Activated CD4-positive, alpha-beta memory T cell treated with anti-CD3 and anti-CD28 coated beads for 36 hours (primary cell): ENCODE results near the gene CAMTA1. TPM values are rescaled to one million over a fixed set of nuclear protein-coding genes. Genes with fewer than 3 reads are reported as not detected.

ENCODE experiments used
- CTCF ChIA-PET: fragments of 350-600 bp; sonication (Branson Sonifier 250); formaldehyde crosslinking; loops from one replicate; lab custom pipeline; 2021; ENCODE audit warnings: antibody characterized with exemption, inconsistent platforms; lab: Charles Lee
- POLR2A ChIA-PET: fragments of 350-600 bp; sonication (Branson Sonifier 250); formaldehyde crosslinking; loops from one replicate; lab custom pipeline; 2021; ENCODE audit warnings: antibody characterized with exemption; lab: Charles Lee
- DNase-seq: peaks from one replicate; pipeline ENCODE4 v3.0.0-alpha.2; 2020
- H3K27ac Mint-ChIP-seq: one replicate; pipeline ENCODE4 v1.8.0; 2021; ENCODE audit warnings: mixed read lengths
- H3K27me3 Mint-ChIP-seq: one replicate; pipeline ENCODE4 v1.8.0; 2021; ENCODE audit warnings: mixed read lengths
- H3K36me3 Mint-ChIP-seq: one replicate; pipeline ENCODE4 v1.8.0; 2021; ENCODE audit warnings: mixed read lengths
- H3K4me1 Mint-ChIP-seq: one replicate; pipeline ENCODE4 v1.8.0; 2021; ENCODE audit warnings: low read depth, mixed read lengths
- H3K4me3 Mint-ChIP-seq: one replicate; pipeline ENCODE4 v1.8.0; 2021; ENCODE audit warnings: mild to moderate bottlenecking, mixed read lengths
- H3K9me3 Mint-ChIP-seq: one replicate; pipeline ENCODE4 v1.8.0; 2021; ENCODE audit warnings: mixed read lengths
- intact Hi-C: fragments of 100-400 bp; cut with micrococcal nuclease; formaldehyde crosslinking; loops from one replicate; pipeline ENCODE4 v1.15.1; 2023
- total RNA-seq, 2 experiments: library from RNA; stranded (reverse); gene quantifications; one replicate each; pipeline ENCODE4 v1.2.3, GENCODE V29; 2021

Gene CAMTA1
- total RNA-seq, 2 experiments from 2014 or later, result 64.7 to 68.9 TPM

DNA sequence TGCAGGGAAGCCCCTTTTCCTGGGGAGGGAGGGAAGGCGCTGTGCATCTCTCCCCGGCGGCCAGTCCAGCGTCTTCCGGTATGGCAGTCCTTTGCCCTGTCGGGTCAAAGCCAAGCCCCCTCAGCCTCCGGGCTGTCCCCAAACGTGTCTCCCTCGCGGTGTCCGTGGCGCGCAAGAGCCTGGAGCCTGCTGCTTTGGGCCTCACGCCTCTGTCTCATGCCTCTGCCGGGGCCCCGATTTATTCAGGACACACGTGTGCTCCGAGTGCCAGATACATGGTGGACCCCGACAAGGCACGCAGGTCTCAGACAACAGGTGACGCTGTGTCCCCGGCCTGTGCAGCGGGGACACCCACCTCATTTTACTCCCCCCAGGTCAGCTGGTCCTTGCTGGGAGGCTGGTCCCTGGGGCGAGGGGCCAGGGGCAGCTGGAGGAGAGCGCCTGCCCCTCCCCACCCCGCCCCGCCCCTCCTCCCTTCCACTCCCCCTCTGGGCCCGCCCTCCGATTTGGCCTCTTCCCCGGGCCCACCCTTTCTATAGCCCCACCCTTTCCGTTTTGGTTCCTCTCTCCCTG, 176.7 kb downstream of the CAMTA1 start:
- Mint-ChIP-seq H3K9me3 (no peaks in the 10 kb centered on the region), H3K4me3 (no peak overlapping the region), H3K4me1 (peaks cover 11% of the 10 kb centered on the region), H3K27ac (no peak overlapping the region), H3K27me3 (peaks cover 34% of the 10 kb centered on the region), H3K36me3 (no peaks in the 10 kb centered on the region)
- ChIA-PET POLR2A (no interaction called here), CTCF (no interaction called here)
- no peak for DNase-seq
- intact Hi-C loops, result loop anchor here (5.0 to 10.0 kb wide), 2 partner anchors 175 to 237 kb away; partner anchors contain the start of gene CAMTA1

DNA sequence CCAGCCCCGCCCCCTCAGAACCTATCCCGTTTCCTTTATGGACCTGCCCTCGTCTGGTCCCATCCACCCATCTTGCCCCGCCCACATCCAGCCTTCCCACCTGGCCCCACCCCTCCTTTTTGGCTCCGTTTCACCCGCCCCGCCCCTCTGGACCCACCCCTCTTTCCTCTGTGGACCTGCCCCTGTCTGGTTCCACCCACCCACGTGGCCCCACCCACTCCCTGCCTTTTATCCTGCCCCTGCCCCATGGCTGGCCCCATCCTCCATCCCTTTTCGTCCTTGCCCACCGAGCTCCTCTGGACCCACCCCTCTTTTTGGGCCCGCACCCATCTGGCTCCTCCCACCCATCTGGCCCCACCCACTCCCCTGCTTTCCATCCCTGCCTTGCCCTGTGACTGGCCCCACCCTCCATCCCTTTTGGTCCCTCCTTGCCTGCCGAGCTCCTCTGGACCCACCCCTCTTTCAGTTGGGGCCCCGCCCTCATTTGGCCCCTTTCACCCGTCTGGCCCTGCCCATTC, 177.3 kb downstream of the CAMTA1 start:
- ChIA-PET CTCF (interaction anchor here (1.2 kb wide), 1 partner anchor 243 kb away, joined by 3 read pairs; no protein-coding TSS in a partner anchor), POLR2A (no interaction called here)
- DNase-seq, result peak; percentile 82
- Mint-ChIP-seq H3K4me3 (peak overlapping the region; percentile 55), H3K36me3 (no peaks in the 10 kb centered on the region), H3K9me3 (no peaks in the 10 kb centered on the region), H3K27me3 (peaks cover 37% of the 10 kb centered on the region), H3K4me1 (peaks cover 11% of the 10 kb centered on the region), H3K27ac (no peak overlapping the region)
- intact Hi-C loops, result loop anchor here (5.0 to 10.0 kb wide), 2 partner anchors 175 to 238 kb away; partner anchors contain the start of gene CAMTA1

DNA sequence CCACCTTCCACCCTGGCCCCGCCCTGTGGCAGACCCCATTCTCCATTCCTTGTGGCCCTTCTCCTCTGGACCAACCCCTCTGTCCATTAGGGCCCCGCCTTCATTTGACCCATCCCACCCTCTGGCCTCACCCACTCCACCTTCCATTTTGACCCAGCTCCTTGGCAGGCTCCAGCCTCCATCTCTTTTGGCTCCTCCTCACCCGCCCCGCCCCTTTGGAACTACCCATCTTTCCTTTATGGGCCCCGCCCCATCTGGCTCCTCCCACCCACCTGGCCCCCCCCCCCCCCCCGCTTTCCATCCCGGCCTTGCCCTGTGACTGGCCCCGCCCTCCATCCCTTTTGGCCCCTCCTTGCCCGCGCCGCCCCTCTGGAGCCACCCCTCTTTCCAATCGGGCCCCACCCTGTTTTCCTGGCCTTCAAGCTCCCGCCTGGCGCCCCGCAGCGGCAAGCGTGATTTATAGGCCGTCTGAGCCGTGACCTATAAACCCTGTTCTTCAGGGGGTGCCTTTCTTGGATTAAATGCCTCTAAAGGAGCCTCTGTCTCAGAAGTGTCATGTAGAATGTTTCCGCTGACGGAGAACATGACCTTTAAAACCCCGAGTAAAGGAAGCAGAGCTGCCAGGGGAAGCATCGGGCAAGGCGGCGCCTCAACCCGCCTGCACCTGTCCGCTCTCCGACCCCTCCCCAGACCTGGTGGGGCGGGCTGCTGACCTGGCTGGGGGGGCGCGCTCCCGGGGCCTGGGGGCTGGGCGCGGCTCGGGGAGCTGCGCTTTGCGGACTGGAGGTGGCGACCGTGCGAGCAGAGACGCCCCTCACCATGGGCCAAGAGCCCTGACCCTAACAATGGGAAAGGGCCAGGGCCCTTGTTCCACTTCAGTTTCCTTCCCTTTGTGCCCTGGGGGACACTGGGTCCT, 178.0 kb downstream of the CAMTA1 start:
- Mint-ChIP-seq H3K9me3 (no peaks in the 10 kb centered on the region), H3K27ac (no peak overlapping the region), H3K36me3 (no peaks in the 10 kb centered on the region), H3K4me1 (peaks cover 12% of the 10 kb centered on the region), H3K27me3 (peaks cover 44% of the 10 kb centered on the region), H3K4me3 (peak overlapping the region; percentile 55)
- ChIA-PET POLR2A (no interaction called here), CTCF (interaction anchor here (1.2 kb wide), 1 partner anchor 244 kb away, joined by 3 read pairs; no protein-coding TSS in a partner anchor)
- peak; percentile 83 for DNase-seq
- intact Hi-C loops, result loop anchor here (5.0 to 10.0 kb wide), 2 partner anchors 176 to 238 kb away; partner anchors contain the start of gene CAMTA1

- no peak overlapping the region for H3K27ac Mint-ChIP-seq
Measured at GRCh38 chr1:6963912-6964307, 178.7 kb downstream of the CAMTA1 start.

DNA sequence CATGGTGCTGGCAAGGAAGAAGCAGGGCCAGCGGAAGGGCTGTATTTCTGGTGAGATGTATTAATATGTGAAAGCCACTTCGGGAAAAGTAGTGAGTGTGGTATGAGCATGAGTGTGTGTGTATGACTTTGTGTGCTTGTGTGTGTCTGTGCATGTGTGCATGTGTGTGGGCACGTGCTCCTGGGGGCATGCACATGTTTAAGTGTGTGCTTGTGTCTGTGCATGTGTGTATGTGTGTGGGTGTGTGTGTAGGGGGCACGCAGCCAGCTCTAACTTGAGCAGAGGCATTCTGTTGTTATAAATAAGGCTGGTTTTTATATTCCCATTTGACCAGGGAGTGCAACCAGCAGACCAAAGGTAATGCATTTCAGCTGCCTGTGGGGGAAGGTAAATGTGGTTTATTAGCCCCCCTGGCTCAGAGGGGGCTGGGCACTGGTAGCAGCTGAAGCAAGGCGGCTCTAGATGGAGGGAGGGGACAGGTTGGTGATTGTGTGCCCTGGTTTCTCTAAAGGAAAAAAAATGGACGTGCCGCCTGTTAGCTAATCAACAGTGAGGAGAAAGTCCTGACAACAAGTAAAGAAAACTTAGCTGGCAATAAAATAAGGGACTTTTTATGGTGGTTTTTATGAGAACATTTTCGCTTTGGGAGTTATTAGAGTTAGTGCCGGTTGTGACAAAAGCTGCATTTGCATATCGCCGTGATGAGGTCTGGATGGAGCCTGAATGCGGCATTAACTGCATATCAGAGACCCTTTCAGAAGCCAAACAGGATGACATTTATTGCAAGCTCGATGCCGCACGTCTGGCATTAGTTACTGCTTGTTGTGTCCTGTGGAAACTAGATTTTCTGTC, 180.1 kb downstream of the CAMTA1 start:
- Mint-ChIP-seq H3K4me1 (peaks cover 23% of the 10 kb centered on the region), H3K9me3 (no peaks in the 10 kb centered on the region), H3K27me3 (peaks cover 58% of the 10 kb centered on the region), H3K4me3 (no peak overlapping the region), H3K36me3 (no peaks in the 10 kb centered on the region), H3K27ac (no peak overlapping the region)
- CTCF ChIA-PET, result no interaction called here
- POLR2A ChIA-PET, result no interaction called here
- DNase-seq, result no peak
- intact Hi-C loops, result loop anchor here (10.0 kb wide), 1 partner anchor 241 kb away; no protein-coding TSS in a partner anchor

More at GRCh38 chr1:6963912-6964307, 178.7 kb downstream of the CAMTA1 start:
- H3K4me3 Mint-ChIP-seq, result no peak overlapping the region
- ChIA-PET CTCF (no interaction called here), POLR2A (no interaction called here)
- intact Hi-C loops, result loop anchor here (5.0 to 10.0 kb wide), 2 partner anchors 177 to 239 kb away; partner anchors contain the start of gene CAMTA1
- peaks cover 51% of the 10 kb centered on the region for H3K27me3 Mint-ChIP-seq
- peaks cover 18% of the 10 kb centered on the region for H3K4me1 Mint-ChIP-seq
- no peak for DNase-seq
- H3K9me3 Mint-ChIP-seq, result no peaks in the 10 kb centered on the region
- no peaks in the 10 kb centered on the region for H3K36me3 Mint-ChIP-seq

GRCh38 chr1:6965935-6966241, 180.6 kb downstream of the CAMTA1 start:
- intact Hi-C loops, result loop anchor here (10.0 kb wide), 1 partner anchor 241 kb away; no protein-coding TSS in a partner anchor
- H3K27ac Mint-ChIP-seq, result no peak overlapping the region
- POLR2A ChIA-PET, result interaction anchor here (0.5 kb wide), 1 partner anchor 426 kb away, joined by 4 read pairs; no protein-coding TSS in a partner anchor

DNA sequence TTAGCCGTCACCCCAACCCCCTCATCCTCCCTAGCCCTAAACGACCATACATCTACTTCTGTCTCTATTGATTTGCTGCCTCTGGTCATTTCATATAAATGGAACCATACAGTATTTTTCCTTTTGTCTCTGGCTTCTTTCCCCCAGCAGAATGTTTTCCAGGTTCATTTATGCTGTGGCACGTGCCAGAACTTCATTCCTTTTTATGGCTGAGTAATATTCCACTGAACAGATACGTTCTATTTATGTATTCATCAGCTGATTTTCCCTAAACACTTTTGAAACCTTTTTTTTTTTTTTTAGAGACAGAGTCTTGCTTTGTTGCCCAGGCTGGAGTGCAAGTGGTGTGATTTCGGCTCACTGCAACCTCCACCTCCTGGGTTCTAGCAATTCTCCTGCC, 181.1 kb downstream of the CAMTA1 start:
- no peak overlapping the region for H3K4me3 Mint-ChIP-seq
- intact Hi-C loops, result loop anchor here (10.0 kb wide), 1 partner anchor 242 kb away; no protein-coding TSS in a partner anchor
- POLR2A ChIA-PET, result interaction anchor here (0.5 kb wide), 1 partner anchor 426 kb away, joined by 4 read pairs; no protein-coding TSS in a partner anchor

More at GRCh38 chr1:6965935-6966241, 180.6 kb downstream of the CAMTA1 start:
- Mint-ChIP-seq H3K9me3 (no peaks in the 10 kb centered on the region), H3K36me3 (no peaks in the 10 kb centered on the region), H3K4me3 (no peak overlapping the region), H3K27me3 (peaks cover 58% of the 10 kb centered on the region), H3K4me1 (peaks cover 23% of the 10 kb centered on the region)
- CTCF ChIA-PET, result interaction anchor here (0.6 kb wide), 1 partner anchor 181 kb away, joined by 3 read pairs; no protein-coding TSS in a partner anchor
- no peak for DNase-seq

GRCh38 chr1:6967431-6968111, 182.3 kb downstream of the CAMTA1 start:
- peaks cover 23% of the 10 kb centered on the region for H3K4me1 Mint-ChIP-seq
- no peaks in the 10 kb centered on the region for H3K36me3 Mint-ChIP-seq
- no peak overlapping the region for H3K4me3 Mint-ChIP-seq
- ChIA-PET CTCF (no interaction called here), POLR2A (no interaction called here)
- no peak overlapping the region for H3K27ac Mint-ChIP-seq
- H3K9me3 Mint-ChIP-seq, result no peaks in the 10 kb centered on the region
- H3K27me3 Mint-ChIP-seq, result peaks cover 54% of the 10 kb centered on the region
- intact Hi-C loops, result loop anchor here (10.0 kb wide), 1 partner anchor 243 kb away; no protein-coding TSS in a partner anchor
- no peak for DNase-seq

More for the DNA sequence above, 181.1 kb downstream of the CAMTA1 start:
- Mint-ChIP-seq H3K27me3 (peaks cover 58% of the 10 kb centered on the region), H3K4me1 (peaks cover 23% of the 10 kb centered on the region), H3K27ac (no peak overlapping the region), H3K9me3 (no peaks in the 10 kb centered on the region), H3K36me3 (no peaks in the 10 kb centered on the region)
- DNase-seq, result no peak
- CTCF ChIA-PET, result interaction anchor here (0.6 kb wide), 1 partner anchor 182 kb away, joined by 3 read pairs; no protein-coding TSS in a partner anchor

- CTCF ChIA-PET, result no interaction called here
- peaks cover 46% of the 10 kb centered on the region for H3K27me3 Mint-ChIP-seq
- peak; percentile 50 for DNase-seq
- no peaks in the 10 kb centered on the region for H3K36me3 Mint-ChIP-seq
- H3K4me1 Mint-ChIP-seq, result peaks cover 13% of the 10 kb centered on the region
- POLR2A ChIA-PET, result no interaction called here
- no peak overlapping the region for H3K4me3 Mint-ChIP-seq
- H3K9me3 Mint-ChIP-seq, result no peaks in the 10 kb centered on the region
- intact Hi-C loops, result loop anchor here (10.0 kb wide), 1 partner anchor 244 kb away; no protein-coding TSS in a partner anchor
- no peak overlapping the region for H3K27ac Mint-ChIP-seq
Measured at GRCh38 chr1:6969106-6969505, 183.9 kb downstream of the CAMTA1 start.

GRCh38 chr1:6969762-6970161, 184.5 kb downstream of the CAMTA1 start:
- Mint-ChIP-seq H3K9me3 (no peaks in the 10 kb centered on the region), H3K4me3 (no peak overlapping the region), H3K36me3 (no peaks in the 10 kb centered on the region), H3K27ac (no peak overlapping the region), H3K27me3 (peaks cover 40% of the 10 kb centered on the region), H3K4me1 (peaks cover 12% of the 10 kb centered on the region)
- no peak for DNase-seq
- intact Hi-C loops, result loop anchor here (10.0 kb wide), 1 partner anchor 245 kb away; no protein-coding TSS in a partner anchor
- ChIA-PET POLR2A (no interaction called here), CTCF (no interaction called here)
